GM19467 (cell line): ENCODE measurements around the gene UPK3BL2.
"Not testable (repeated sequence)": the region's sequence is repeated elsewhere in the genome, so short reads cannot be mapped to it uniquely, and the experiment has no call there.

Experiments
- ATAC-seq: cut with Tn5 transposase; IDR thresholded peaks from one replicate; pipeline ENCODE4 v1.9.1; 2021; ENCODE audit warnings: mild to moderate bottlenecking, moderate library complexity; ENCODE audit not compliant: unreplicated experiment

The UPK3BL2 gene, protein sequence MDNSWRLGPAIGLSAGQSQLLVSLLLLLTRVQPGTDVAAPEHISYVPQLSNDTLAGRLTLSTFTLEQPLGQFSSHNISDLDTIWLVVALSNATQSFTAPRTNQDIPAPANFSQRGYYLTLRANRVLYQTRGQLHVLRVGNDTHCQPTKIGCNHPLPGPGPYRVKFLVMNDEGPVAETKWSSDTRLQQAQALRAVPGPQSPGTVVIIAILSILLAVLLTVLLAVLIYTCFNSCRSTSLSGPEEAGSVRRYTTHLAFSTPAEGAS

GRCh38 chr7:102543596-102543995, at the start of gene UPK3BL2:
TSS of gene UPK3BL2 (minus strand) at chr7:102543696. CDS start at chr7:102543636, 60 bp downstream.
- ATAC-seq = not testable (repeated sequence)

- peak; percentile 39 for ATAC-seq
These were observed 49.1 kb upstream of the UPK3BL2 start for GRCh38 chr7:102592477-102593019.

GRCh38 chr7:102589857-102590256, 46.4 kb upstream of the UPK3BL2 start:
- ATAC-seq = peak; percentile 41

DNA sequence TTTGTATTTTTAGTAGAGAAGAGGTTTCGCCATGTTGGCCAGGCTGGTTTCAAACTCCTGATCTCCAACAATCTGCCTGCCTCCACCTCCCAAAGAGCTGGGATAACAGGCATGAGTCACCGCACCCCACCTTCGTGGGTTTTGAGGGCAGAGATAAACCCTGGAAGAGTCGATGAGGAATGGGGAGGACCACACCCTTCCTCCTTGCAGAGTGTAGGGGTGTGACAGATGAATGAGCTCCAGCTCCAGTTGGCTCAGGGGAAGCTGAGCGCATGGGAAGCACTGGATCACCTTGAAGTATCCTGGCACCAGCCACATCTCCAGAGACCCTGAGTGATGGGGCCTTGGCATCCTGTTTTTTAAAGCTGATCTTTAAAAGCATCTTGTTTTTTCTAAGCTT, 40.0 kb upstream of the UPK3BL2 start:
- ATAC-seq = not testable (repeated sequence)

- ATAC-seq = not testable (repeated sequence)
These were observed 38.2 kb upstream of the UPK3BL2 start for GRCh38 chr7:102581722-102582121.

DNA sequence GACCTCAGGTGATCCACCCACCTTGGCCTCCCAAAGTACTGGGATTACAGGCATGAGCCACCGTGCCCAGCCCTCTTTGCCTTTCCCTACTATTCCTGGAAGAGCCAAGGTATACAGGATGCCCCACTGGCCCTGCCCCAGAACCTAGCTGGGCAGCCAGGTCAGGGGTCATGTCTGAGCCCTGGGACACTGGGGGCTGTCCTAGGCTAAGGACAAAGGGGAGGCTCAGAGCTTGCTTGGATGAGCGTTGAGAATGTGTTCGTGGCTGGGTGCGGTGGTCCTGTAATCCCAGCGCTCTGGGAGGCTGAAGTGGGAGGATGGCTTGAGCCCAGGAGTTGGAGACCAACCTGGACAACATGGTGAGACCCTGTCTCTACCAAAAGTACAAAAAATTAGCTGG, 35.0 kb upstream of the UPK3BL2 start:
- not testable (repeated sequence) for ATAC-seq

DNA sequence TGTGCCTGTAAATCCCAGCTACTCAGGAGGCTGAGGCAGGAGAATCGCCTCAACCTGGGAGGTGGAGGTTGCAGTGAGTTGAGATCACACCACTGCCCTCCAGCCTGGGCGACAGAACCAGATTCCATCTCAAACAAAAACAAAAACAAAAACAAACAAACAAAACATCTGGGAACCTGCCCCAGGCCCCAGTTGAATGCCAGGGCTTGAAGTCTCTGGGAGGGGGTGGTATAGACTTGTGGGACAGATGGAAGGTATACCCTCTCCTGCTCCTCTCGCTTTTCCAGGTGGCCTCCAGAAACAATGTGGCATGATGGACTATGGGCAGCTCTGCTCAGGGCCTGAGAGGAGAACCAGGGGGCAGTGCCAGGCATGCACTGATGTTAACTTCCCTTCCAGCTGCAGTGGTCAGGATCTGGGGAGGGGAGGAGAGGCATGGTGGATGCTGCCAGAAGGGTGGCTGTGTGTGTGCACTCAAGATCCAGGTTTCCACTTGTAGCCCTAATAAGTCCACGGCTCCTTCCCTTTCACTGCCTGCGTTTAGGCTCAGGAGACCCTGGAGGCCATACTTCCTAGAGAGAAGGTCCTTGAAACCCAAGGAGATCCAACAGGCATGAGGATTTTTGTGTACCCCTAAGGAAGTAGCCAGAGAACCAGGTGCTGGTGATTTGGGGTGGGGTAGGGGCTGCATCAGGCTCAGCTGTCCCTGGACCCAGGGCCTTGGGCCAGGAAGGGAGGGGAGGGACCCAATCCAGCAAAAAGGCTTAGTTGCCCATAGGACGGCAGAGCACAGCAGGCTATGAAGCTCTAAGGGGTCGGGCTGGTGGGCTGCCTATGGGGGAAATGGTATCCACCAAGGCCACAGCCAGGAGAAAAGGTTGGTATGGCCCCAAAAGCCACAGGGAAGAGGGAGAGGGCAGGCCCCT, 34.1 kb upstream of the UPK3BL2 start:
- not testable (repeated sequence) for ATAC-seq

DNA sequence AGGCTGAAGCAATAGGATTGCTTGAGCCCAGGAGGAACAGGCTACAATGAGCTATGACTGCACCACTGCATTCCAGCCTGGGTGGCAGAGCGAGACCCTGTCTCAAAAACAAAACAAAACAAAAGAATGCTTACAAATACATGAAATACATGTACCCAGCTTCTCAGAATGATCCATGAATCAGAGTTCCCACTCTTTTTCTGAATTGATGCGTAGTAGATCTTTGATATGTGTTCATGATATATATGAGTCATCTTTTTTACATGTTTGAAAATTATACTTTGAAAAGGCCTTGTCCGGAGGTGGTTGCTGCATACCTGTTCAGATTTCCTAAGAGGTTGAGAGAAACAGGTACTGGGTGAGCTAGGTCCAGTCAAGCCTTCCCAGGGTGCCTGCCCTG, 32.9 kb upstream of the UPK3BL2 start:
- not testable (repeated sequence) for ATAC-seq

- ATAC-seq = not testable (repeated sequence)
These were observed 31.1 kb upstream of the UPK3BL2 start for GRCh38 chr7:102574607-102575006.

GRCh38 chr7:102572261-102573239, 29.1 kb upstream of the UPK3BL2 start, which contains the start of gene POLR2J3:
TSS of gene POLR2J3 (minus strand) at chr7:102572583. CDS start at chr7:102572521, 62 bp downstream.
- peak; percentile 90 for ATAC-seq

DNA sequence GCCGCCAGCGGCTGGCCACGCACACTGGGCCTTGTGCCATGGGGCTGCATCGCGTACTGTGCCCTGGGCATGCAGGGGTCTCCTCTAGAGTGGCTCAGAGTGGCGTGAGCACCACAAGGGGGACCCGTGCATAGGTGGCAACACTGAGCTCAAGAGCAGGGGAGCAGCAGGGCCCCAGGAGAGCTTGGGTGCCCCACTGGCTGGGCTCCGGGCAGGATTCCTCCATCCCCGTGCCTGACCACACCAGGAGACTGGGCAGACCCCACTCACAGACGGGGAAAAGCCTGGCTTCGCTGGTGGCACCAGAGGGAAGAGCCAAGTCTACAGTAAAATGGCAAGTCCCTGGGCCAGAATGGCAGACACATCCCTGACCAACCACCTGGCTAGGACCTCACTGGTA, 25.1 kb upstream of the UPK3BL2 start:
- not testable (repeated sequence) for ATAC-seq

GRCh38 chr7:102550808-102551422, 7.4 kb upstream of the UPK3BL2 start, which contains the start of gene SPDYE2:
TSS of gene SPDYE2 (plus strand) at chr7:102551226. CDS start at chr7:102553256, 2,030 bp downstream.
- ATAC-seq = not testable (repeated sequence)

- peak; percentile 53 for ATAC-seq
These were observed 2.9 kb upstream of the UPK3BL2 start for GRCh38 chr7:102546353-102546752.

- not testable (repeated sequence) for ATAC-seq
These were observed 1.8 kb upstream of the UPK3BL2 start for GRCh38 chr7:102545288-102545687.

DNA sequence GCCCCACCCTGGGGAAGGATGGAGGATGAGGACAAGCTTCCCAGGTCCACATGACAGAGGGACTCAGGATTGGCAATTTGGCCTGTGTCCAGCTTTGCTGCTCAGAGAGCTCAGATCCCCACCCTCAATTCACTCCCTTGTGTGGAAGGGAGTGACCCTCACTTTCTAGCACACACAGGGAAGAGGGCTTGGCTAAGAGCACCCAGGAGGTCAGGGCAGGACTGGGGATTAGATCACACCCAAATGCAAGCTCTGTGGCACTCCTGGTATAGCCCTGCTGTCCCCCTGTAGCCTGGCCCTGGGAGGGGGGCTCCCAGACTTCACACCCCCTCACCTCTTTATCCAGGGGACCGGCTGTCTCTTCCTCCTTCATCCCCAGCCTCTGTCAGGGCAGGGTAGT, 876 bp upstream of the UPK3BL2 start:
- ATAC-seq = not testable (repeated sequence)

DNA sequence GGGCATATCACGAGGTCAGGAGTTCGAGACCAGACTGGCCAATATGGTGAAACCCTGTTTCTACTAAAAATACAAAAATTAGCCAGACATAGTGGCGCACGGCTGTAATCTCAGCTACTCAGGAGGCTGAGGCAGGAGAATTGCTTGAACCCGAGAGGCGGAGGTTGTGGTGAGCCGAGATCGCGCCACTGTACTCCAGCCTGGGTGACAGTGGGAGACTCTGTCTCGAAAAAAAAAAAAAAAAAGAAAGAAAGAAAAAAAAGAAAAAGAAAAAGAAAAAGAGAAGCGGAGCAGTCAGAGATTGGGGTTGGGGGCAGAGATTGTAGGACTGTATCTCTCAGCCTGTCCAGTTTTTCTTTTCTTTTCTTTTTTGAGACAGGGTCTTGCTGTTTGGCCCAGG, 725 bp downstream of the UPK3BL2 start:
- not testable (repeated sequence) for ATAC-seq

DNA sequence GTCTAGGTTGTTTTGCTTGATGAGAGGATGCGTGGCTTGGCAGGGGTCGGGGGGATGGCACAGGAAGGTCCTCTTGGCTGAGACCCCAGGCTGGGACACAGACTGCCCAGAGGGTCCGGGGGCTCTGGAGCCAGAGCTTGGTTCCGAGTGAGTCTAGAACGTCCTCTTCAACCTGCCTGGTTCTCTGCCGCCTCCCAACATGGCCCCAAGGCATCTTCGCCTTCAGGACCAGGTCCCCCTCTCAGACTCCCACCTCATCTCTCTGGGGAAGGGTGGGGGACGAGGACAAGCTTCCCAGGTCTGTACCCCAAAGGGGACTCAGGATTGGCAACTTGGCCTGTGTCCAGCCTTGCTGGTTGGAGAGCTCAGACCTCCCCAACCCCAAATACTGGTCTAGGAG, 1.4 kb downstream of the UPK3BL2 start:
- not testable (repeated sequence) for ATAC-seq

DNA sequence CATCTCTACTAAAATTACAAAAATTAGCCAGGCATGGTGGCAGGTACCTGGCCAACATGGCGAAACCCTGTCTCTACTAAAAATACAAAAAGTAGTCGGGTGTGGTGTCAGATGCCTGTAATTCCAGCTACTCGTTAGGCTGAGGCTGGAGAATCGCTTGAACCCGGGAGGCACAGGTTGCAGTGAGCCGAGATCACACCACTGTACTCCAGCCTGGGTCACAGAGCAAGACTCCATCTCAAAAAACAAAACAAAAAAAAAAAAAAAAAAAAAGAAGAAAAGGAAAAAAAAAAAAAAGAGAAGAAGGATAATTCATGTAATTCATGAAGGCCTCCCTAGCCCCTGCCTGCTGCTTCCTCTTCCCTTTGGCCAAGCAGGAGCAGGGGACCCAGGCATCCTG, 2.9 kb downstream of the UPK3BL2 start:
- ATAC-seq = not testable (repeated sequence)

DNA sequence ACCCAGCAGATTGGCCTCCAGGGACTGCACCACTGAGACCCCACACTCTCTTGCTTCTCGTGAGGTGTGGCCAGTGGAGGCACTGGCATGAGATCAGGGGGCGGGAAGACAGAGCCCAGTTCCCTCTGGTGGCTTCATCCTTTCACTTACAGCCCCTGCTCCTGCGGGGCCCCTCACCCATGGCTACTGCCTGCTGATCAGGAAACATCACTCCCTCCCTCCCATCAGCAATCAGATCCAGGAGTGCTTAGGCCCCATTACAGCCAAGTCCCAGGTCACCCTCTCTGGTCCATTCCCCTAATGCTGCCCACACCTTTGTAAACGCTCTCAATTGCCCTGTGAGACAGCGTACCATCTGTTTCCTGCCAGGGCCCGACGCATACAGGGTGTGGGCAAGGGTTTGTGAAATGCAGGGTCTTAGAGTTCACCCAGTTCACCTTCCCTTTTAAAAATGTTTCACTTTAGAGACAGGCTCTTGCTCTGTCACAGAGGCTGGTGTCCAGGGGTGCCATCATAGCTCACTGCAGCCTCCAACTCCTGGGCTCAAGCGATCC, 8.4 kb downstream of the UPK3BL2 start:
- ATAC-seq = not testable (repeated sequence)
